Adipocyte (in vitro differentiated cells): Measurements from ENCODE around the gene KAT5.

ENCODE experiments used
- DNase-seq: peaks from one replicate; pipeline ENCODE4 v3.0.0-alpha.2; 2015; ENCODE audit warnings: low read depth
- H3K27me3 ChIP-seq: replicated peaks from 2 replicates; pipeline ENCODE4 v1.7.0; 2013; ENCODE audit warnings: mild to moderate bottlenecking, low read length, moderate library complexity; ENCODE audit not compliant: control insufficient read depth, insufficient read depth
- H3K36me3 ChIP-seq: 2 replicates; pipeline ENCODE4 v1.7.0; 2013; ENCODE audit warnings: low read length, mild to moderate bottlenecking, moderate library complexity; ENCODE audit not compliant: control insufficient read depth, insufficient read depth, severe bottlenecking
- H3K4me1 ChIP-seq: 2 replicates; pipeline ENCODE4 v1.7.0; 2013; ENCODE audit warnings: mild to moderate bottlenecking, low read length, moderate library complexity; ENCODE audit not compliant: control insufficient read depth, insufficient read depth
- H3K4me3 ChIP-seq: 2 replicates; pipeline ENCODE4 v1.7.0; 2013; ENCODE audit warnings: mild to moderate bottlenecking, low read length, moderate library complexity
- H3K9ac ChIP-seq: 2 replicates; pipeline ENCODE4 v1.7.0; 2013; ENCODE audit warnings: mild to moderate bottlenecking, low read length, moderate library complexity
- H3K9me3 ChIP-seq: 2 replicates; pipeline ENCODE4 v1.7.0; 2013; ENCODE audit warnings: mild to moderate bottlenecking, low read length, moderate library complexity; ENCODE audit not compliant: control insufficient read depth

Gene KAT5

DNA sequence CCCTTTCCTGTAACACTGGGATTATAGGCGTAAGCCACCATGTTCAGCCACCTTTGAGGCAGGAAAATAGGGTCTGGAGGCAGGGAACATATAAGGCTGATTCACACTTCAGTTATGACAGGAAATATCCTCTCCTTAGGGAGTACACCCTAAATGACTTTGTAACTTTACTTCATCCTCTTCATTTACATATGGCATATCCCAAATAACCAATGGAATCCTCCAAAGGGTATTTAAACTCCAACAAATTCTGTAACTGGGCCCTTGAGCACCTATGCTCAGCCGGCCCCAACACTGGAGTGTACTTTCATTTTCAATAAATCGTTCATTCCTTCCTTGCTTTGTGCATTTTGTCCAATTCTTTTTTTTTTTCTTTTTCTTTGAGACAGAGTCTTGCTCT lies 1.6 kb upstream of the KAT5 start:
- Histone ChIP-seq H3K36me3 (peaks cover 22% of the 10 kb centered on the region), H3K4me3 (peak overlapping the region; percentile 35), H3K4me1 (peaks cover 20% of the 10 kb centered on the region), H3K9ac (no peak overlapping the region), H3K9me3 (no peaks in the 10 kb centered on the region), H3K27me3 (no peaks in the 10 kb centered on the region)
- DNase-seq, result no peak

DNA sequence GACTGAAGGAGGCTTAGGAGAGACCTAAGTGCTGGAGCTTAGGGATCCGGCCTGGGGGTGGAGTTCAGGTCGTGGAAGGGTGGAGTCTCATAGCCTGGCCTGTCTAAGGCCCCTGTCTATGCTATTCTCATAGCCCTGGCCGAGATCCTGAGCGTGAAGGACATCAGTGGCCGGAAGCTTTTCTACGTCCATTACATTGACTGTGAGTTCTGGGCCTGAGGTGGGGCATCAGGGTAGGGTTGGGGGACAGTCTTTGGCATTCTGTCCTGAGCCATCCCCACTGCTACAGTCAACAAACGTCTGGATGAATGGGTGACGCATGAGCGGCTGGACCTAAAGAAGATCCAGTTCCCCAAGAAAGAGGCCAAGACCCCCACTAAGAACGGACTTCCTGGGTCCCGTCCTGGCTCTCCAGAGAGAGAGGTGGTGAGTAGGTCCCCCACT lies 603 bp downstream of the KAT5 start:
- peaks cover 20% of the 10 kb centered on the region for H3K4me1 ChIP-seq
- no peaks in the 10 kb centered on the region for H3K27me3 ChIP-seq
- H3K9me3 ChIP-seq, result no peaks in the 10 kb centered on the region
- no peak for DNase-seq
- peaks cover 43% of the 10 kb centered on the region for H3K36me3 ChIP-seq
- H3K4me3 ChIP-seq, result peak overlapping the region; percentile 93
- H3K9ac ChIP-seq, result peak overlapping the region; percentile 95

DNA sequence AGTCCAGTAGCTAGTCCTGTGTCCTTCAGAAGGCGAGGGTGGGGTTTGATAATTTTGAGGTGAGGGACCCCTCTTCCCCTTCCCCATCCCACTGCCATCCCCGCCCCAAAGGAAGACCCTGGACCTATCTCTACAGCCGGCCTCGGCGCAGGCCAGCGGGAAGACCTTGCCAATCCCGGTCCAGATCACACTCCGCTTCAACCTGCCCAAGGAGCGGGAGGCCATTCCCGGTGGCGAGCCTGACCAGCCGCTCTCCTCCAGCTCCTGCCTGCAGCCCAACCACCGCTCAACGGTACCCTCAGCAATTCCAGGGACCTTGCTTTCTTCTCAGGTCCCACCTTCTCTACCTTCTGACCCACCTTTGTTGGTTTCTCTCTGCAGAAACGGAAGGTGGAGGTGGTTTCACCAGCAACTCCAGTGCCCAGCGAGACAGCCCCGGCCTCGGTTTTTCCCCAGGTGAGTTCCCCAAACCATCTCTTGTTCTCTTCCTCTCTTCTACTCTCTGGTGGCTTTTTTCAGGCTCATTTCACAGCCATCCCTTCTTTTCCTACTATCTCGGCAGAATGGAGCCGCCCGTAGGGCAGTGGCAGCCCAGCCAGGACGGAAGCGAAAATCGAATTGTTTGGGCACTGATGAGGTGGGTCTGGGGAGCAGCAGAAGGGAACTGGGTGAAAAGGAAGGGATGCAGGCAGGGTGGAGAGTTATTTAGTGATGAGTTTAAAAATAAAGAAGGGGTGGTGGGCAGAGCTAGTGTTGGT lies 1.3 kb downstream of the KAT5 start:
- peak overlapping the region; percentile 93 for H3K4me3 ChIP-seq
- DNase-seq, result no peak
- H3K4me1 ChIP-seq, result peaks cover 20% of the 10 kb centered on the region
- no peaks in the 10 kb centered on the region for H3K27me3 ChIP-seq
- no peaks in the 10 kb centered on the region for H3K9me3 ChIP-seq
- peak overlapping the region; percentile 95 for H3K9ac ChIP-seq
- H3K36me3 ChIP-seq, result peaks cover 50% of the 10 kb centered on the region

DNA sequence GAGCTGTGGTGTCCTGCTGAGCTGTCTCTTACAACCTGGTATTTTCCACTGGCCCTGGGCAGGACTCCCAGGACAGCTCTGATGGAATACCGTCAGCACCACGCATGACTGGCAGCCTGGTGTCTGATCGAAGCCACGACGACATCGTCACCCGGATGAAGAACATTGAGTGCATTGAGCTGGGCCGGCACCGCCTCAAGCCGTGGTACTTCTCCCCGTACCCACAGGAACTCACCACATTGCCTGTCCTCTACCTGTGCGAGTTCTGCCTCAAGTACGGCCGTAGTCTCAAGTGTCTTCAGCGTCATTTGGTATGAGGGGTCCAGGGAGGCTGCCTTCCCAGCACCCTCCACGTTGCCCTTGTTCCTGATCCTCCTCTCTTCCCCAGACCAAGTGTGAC lies 2.4 kb downstream of the KAT5 start:
- Histone ChIP-seq H3K9me3 (no peaks in the 10 kb centered on the region), H3K9ac (no peak overlapping the region), H3K4me3 (no peak overlapping the region), H3K27me3 (no peaks in the 10 kb centered on the region), H3K36me3 (peaks cover 57% of the 10 kb centered on the region), H3K4me1 (peaks cover 29% of the 10 kb centered on the region)
- no peak for DNase-seq

GRCh38 chr11:65716302-65716701 lies 4.2 kb downstream of the KAT5 start:
- H3K36me3 ChIP-seq, result peaks cover 57% of the 10 kb centered on the region
- no peak overlapping the region for H3K4me3 ChIP-seq
- no peak for DNase-seq
- H3K27me3 ChIP-seq, result no peaks in the 10 kb centered on the region
- H3K9ac ChIP-seq, result no peak overlapping the region
- peaks cover 23% of the 10 kb centered on the region for H3K4me1 ChIP-seq
- no peaks in the 10 kb centered on the region for H3K9me3 ChIP-seq

- Histone ChIP-seq H3K9ac (no peak overlapping the region), H3K36me3 (peaks cover 57% of the 10 kb centered on the region), H3K4me3 (no peak overlapping the region), H3K4me1 (peaks cover 20% of the 10 kb centered on the region), H3K27me3 (no peaks in the 10 kb centered on the region), H3K9me3 (no peaks in the 10 kb centered on the region)
- no peak for DNase-seq
Observed at GRCh38 chr11:65716774-65717405, 4.8 kb downstream of the KAT5 start.

GRCh38 chr11:65717906-65718305 lies 5.9 kb downstream of the KAT5 start:
- Histone ChIP-seq H3K36me3 (peaks cover 57% of the 10 kb centered on the region), H3K4me1 (peaks cover 16% of the 10 kb centered on the region), H3K27me3 (no peaks in the 10 kb centered on the region), H3K9ac (peak overlapping the region; percentile 90), H3K4me3 (no peak overlapping the region), H3K9me3 (no peaks in the 10 kb centered on the region)
- no peak for DNase-seq

DNA sequence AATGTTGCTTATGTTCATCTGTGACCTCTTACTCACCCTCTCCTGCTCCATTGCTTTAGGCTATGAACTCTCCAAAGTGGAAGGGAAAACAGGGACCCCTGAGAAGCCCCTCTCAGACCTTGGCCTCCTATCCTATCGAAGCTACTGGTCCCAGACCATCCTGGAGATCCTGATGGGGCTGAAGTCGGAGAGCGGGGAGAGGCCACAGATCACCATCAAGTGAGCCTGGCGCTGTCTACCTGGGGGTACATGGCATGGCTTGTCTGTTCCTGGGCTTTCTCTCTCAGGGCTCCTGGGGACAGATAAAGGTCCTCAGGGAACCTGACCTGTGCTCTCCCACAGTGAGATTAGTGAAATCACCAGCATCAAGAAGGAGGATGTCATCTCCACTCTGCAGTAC lies 6.5 kb downstream of the KAT5 start:
- Histone ChIP-seq H3K36me3 (peaks cover 53% of the 10 kb centered on the region), H3K9me3 (no peaks in the 10 kb centered on the region), H3K4me3 (peak overlapping the region; percentile 93), H3K27me3 (no peaks in the 10 kb centered on the region), H3K4me1 (peaks cover 14% of the 10 kb centered on the region), H3K9ac (peak overlapping the region; percentile 90)
- no peak for DNase-seq

DNA sequence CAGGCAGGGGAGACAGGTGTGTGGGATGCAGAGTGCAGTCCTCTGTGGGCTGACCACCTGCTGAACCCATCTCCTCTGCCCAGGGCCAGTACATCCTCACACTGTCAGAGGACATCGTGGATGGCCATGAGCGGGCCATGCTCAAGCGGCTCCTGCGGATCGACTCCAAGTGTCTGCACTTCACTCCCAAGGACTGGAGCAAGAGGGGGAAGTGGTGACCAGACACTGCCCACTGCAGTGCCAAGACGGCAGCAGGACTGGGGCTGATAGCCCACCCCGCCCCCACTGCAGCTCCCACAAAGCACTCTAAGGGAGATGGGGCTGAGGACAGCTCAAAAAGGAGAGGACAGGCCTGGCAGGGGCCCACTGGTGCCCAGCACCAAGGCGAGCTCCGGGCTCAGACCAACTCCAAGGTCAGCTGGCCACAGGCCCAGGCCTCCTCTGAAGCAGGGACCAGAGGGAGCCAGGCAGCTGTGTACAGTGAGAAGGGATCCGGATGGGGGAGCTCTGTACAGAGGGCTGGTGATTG lies 7.0 kb downstream of the KAT5 start:
- DNase-seq, result no peak
- Histone ChIP-seq H3K4me3 (peak overlapping the region; percentile 93), H3K27me3 (no peaks in the 10 kb centered on the region)

GRCh38 chr11:65719871-65720210 lies 7.8 kb downstream of the KAT5 start:
- Histone ChIP-seq H3K9me3 (no peaks in the 10 kb centered on the region), H3K27me3 (no peaks in the 10 kb centered on the region), H3K36me3 (peaks cover 40% of the 10 kb centered on the region), H3K4me3 (peak overlapping the region; percentile 93), H3K9ac (peak overlapping the region; percentile 90), H3K4me1 (peaks cover 14% of the 10 kb centered on the region)
- DNase-seq, result peak; percentile 64

More for the DNA sequence above, 7.0 kb downstream of the KAT5 start:
- no peaks in the 10 kb centered on the region for H3K9me3 ChIP-seq
- H3K36me3 ChIP-seq, result peaks cover 48% of the 10 kb centered on the region
- H3K9ac ChIP-seq, result peak overlapping the region; percentile 90
- H3K4me1 ChIP-seq, result peaks cover 14% of the 10 kb centered on the region

DNA sequence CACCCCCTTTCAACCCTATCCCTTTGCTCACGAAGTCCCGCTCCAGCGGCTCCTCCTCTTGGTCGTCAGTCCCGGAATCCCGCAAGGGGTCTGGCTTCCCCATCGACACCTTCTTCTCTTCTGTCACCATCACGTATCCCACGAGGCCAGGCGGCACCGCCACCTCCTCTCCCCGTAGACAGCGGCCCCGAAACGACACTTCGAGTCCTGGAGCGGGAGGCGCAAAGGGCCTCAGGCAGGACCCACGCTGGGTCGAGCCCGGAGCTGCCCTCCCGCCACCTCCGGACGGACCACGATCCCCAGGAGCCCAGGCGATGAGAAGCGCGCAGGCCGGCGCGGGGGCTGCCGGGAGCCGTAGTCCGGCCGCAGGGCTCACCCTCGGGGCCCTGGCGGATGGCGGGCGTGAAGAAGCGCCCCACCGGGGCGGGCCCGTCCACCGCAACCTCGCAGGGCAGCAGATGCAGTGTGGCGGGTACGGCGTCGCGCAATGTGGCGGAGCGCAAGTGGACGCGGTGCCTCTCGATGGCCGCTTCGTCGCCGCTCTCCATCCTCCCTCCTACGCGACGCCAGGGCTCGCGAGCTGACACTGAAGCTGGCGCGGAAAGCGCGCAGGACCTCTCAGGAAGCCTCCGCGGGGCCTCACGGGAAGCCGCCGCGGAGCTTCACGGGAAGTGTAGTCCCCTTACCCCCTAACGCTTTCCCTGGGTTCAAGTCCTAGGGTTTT lies 8.3 kb downstream of the KAT5 start, which contains the start of gene RNASEH2C:
Gene RNASEH2C (minus strand): TSS at position 588 of the 724 bp plus-strand sequence. CDS start 40 bp downstream, at position 548.
- Histone ChIP-seq H3K27me3 (no peaks in the 10 kb centered on the region), H3K36me3 (peaks cover 35% of the 10 kb centered on the region), H3K4me1 (peaks cover 14% of the 10 kb centered on the region)

More for the DNA sequence above, 8.3 kb downstream of the KAT5 start, which contains the start of gene RNASEH2C:
- peak within 1 kb of the TSS; percentile 90 for H3K9ac ChIP-seq
- H3K4me3 ChIP-seq, result peak within 1 kb of the TSS; percentile 93
- no peaks in the 10 kb centered on the region for H3K9me3 ChIP-seq
- DNase-seq, result peak; percentile 95
